HFF-Myc (cell line): ENCODE measurements around the gene ANKRD50.

Source experiments
- DNase-seq: peaks from one replicate; pipeline ENCODE4 v3.0.0-alpha.2; 2011; ENCODE audit warnings: low read depth; ENCODE audit errors: extremely low read depth
- H3K4me3 ChIP-seq: replicated peaks from 2 replicates; pipeline ENCODE4 v1.5.1; 2011; ENCODE audit warnings: low read depth, mild to moderate bottlenecking, control low read depth, low read length
- TF ChIP-seq, protein P1 (sequence below): IDR thresholded peaks from 2 replicates; pipeline ENCODE4 v1.5.1; 2012; ENCODE audit warnings: mild to moderate bottlenecking, low read depth, low read length, control low read depth; ENCODE audit errors: missing control alignments

ANKRD50 gene

DNA sequence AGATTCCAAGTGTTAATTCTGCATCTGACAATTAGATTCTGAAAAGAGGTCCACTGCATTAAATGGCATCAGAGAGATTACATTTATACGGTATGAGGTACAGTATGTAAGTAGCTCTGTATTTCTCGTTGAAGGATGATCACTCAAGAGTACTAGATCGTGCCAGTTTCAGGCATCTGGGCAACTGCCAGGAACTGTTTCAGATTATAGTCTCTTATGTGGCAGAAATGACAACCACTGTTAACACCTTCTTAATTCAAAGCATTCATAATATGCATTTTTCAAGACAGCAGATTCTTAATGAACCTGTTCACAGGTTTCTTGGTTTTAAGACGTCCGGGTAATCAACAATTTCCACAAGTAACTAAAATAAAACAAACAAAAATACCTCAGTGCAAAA lies 1.6 kb downstream of the ANKRD50 start:
- no peak for DNase-seq
- peak overlapping the region; percentile 78 for H3K4me3 ChIP-seq
- TF ChIP-seq, protein P1, sequence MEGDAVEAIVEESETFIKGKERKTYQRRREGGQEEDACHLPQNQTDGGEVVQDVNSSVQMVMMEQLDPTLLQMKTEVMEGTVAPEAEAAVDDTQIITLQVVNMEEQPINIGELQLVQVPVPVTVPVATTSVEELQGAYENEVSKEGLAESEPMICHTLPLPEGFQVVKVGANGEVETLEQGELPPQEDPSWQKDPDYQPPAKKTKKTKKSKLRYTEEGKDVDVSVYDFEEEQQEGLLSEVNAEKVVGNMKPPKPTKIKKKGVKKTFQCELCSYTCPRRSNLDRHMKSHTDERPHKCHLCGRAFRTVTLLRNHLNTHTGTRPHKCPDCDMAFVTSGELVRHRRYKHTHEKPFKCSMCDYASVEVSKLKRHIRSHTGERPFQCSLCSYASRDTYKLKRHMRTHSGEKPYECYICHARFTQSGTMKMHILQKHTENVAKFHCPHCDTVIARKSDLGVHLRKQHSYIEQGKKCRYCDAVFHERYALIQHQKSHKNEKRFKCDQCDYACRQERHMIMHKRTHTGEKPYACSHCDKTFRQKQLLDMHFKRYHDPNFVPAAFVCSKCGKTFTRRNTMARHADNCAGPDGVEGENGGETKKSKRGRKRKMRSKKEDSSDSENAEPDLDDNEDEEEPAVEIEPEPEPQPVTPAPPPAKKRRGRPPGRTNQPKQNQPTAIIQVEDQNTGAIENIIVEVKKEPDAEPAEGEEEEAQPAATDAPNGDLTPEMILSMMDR = no peak

- TF ChIP-seq, protein P1 = no peak
- peak overlapping the region; percentile 78 for H3K4me3 ChIP-seq
- no peak for DNase-seq
These were observed 2.4 kb downstream of the ANKRD50 start for GRCh38 chr4:124710015-124710741.

DNA sequence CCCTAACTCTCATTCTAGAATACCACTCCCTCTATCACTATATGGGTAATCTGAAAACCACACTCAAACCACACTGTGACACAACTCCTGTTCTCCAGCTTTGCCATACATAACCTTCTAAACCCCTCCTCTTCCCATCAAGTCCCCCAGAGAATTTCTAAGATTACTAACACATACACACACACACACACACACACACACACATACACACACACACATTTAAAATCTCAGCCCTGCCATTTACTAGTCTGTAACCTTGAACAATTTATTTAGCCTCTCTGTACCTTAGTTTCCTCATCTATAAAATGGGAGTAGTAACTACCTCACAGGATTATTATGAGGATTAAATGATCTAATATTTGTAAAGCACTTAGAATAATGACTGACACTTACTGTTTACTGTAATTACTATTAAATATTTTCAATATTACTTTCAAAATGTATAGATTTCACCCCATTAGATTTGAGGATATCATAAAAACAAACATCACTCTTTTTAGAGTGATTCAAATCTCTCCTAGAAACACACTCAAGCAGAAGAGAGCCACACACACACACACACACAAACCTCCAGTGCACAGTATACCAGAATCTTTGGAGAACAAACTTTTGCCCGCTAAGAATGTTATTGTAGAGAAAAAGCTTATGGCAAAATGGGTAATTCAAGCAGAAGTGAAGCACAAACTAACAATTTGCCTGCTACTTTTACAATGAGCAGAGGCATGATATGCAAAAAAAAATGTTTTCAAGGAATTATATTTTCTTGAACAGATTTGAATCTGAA lies 3.8 kb downstream of the ANKRD50 start:
- H3K4me3 ChIP-seq = peak overlapping the region; percentile 78; the same call in 1 of the 2 replicates
- TF ChIP-seq, protein P1 = no peak
- DNase-seq = no peak

- no peak for DNase-seq
- H3K4me3 ChIP-seq = no peak overlapping the region
- TF ChIP-seq, protein P1 = no peak
These were observed 7.1 kb downstream of the ANKRD50 start for GRCh38 chr4:124705393-124705792.

- TF ChIP-seq, protein P1 = no peak
These were observed 9.4 kb downstream of the ANKRD50 start for GRCh38 chr4:124703154-124703553.

DNA sequence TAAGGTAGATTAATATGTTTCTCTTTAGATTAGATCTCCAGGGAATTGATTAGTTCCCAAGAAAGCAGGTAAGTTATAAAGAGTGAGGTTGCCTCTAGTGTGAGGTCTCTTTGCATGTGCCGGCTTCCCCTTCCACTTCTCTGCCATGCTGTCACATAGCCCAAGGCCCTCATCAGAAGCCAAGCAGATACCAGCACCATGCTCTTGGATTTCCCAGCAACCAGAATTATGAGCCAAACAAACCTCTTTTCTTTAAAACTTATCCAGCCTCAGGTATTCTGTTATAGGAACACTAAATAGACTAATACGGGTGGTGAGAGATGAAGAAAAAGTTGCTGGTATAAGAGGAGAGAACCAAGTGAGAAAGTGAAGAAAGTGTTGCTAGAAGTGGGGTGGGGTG lies 15.1 kb downstream of the ANKRD50 start:
- DNase-seq = no peak
- no peak overlapping the region for H3K4me3 ChIP-seq
- TF ChIP-seq, protein P1 = no peak

More at GRCh38 chr4:124703154-124703553, 9.4 kb downstream of the ANKRD50 start:
- no peak for DNase-seq
- H3K4me3 ChIP-seq = no peak overlapping the region
